Measurements from ENCODE around the gene ZNF239. TPM values are rescaled to one million over a fixed set of nuclear protein-coding genes. Genes with fewer than 3 reads are reported as not detected.

Gene ZNF239
- total and polyA plus RNA-seq, 2 donors from 2014 or later, result 4.5 to 4.7 TPM

DNA sequence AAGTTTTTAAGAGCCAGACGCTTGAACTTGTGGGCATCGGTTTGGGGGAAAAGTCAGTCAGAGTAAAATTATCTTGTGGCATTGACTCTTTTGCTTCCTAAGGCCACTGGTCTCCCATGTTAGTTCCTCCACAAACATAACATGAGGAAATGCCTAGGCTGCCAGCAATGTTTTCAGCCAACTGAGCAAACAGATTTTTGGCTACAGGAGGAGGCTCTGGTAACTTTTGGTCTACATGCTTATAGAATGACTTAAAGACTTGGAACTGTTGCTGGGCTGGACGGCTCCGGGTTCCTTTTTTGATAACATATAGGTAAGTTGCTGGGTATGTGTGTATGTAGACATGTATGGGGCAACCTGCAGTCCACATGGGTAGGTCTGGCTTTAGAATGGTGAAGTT, 9.6 kb upstream of the ZNF239 start:
- intact Hi-C loops (cut with DNase I), result no loop called here
- no peaks in the 10 kb centered on the region for H3K4me1 ChIP-seq (ENCODE audit: control insufficient read depth in 2 of 3, insufficient read depth in 2 of 3, low read depth in 1 of 3, low read length in 3 of 3)
- FAIRE-seq (no peak), DNase-seq (no peak)
- H3K9me3 ChIP-seq (ENCODE audit: control insufficient read depth in 2 of 3, insufficient read depth in 1 of 3, low read length in 3 of 3), result no peaks in the 10 kb centered on the region
- H3K27me3 ChIP-seq (ENCODE audit: control insufficient read depth, insufficient read depth, low read length), result no peaks in the 10 kb centered on the region
- H3K27ac ChIP-seq (ENCODE audit: low read depth in 2 of 2, low read length in 2 of 2), result no peak overlapping the region
- H3K9ac ChIP-seq (ENCODE audit: low read length in 3 of 3), result no peak overlapping the region
- TF ChIP-seq, protein P1, sequence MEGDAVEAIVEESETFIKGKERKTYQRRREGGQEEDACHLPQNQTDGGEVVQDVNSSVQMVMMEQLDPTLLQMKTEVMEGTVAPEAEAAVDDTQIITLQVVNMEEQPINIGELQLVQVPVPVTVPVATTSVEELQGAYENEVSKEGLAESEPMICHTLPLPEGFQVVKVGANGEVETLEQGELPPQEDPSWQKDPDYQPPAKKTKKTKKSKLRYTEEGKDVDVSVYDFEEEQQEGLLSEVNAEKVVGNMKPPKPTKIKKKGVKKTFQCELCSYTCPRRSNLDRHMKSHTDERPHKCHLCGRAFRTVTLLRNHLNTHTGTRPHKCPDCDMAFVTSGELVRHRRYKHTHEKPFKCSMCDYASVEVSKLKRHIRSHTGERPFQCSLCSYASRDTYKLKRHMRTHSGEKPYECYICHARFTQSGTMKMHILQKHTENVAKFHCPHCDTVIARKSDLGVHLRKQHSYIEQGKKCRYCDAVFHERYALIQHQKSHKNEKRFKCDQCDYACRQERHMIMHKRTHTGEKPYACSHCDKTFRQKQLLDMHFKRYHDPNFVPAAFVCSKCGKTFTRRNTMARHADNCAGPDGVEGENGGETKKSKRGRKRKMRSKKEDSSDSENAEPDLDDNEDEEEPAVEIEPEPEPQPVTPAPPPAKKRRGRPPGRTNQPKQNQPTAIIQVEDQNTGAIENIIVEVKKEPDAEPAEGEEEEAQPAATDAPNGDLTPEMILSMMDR (IDR thresholded peaks at IDR 0.05; ENCODE audit: borderline replicate concordance, extremely low read depth, insufficient read depth), result no peak
- H3K36me3 ChIP-seq (ENCODE audit: control insufficient read depth in 2 of 3, insufficient read depth in 3 of 3, low read length in 3 of 3), result no peaks in the 10 kb centered on the region
- no peak overlapping the region for H3K4me3 ChIP-seq (ENCODE audit: low read length in 3 of 3)

DNA sequence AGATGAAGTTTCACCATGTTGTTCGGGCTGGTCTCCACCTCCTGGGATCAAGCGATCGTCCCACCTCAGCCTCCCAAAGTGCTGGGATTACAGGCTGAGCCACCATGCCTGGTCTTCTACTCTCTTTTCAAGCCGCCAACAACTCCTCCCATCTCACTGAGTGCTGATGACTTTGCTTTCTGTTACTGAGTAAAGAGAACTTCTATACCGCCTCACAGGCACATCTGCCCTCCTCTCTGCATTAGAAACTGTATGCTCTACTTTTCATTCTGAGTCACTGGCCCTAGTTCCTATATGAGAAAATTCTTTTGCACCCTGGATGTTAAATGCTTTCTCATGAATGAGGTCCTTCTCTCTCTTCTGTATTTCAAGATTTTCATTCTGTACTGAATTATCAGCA, 2.2 kb upstream of the ZNF239 start:
- H3K36me3 ChIP-seq (ENCODE audit: control insufficient read depth in 2 of 3, insufficient read depth in 3 of 3, low read length in 3 of 3), result no peaks in the 10 kb centered on the region
- H3K4me1 ChIP-seq (ENCODE audit: control insufficient read depth in 2 of 3, insufficient read depth in 2 of 3, low read depth in 1 of 3, low read length in 3 of 3), result no peaks in the 10 kb centered on the region
- H3K9me3 ChIP-seq (ENCODE audit: control insufficient read depth in 2 of 3, insufficient read depth in 1 of 3, low read length in 3 of 3), result no peaks in the 10 kb centered on the region
- H3K4me3 ChIP-seq (ENCODE audit: low read length in 3 of 3), result no peak overlapping the region
- intact Hi-C loops (cut with DNase I), result no loop called here
- TF ChIP-seq, protein P1 (IDR thresholded peaks at IDR 0.05; ENCODE audit: borderline replicate concordance, extremely low read depth, insufficient read depth), result no peak
- DNase-seq, result no peak
- no peaks in the 10 kb centered on the region for H3K27me3 ChIP-seq (ENCODE audit: control insufficient read depth, insufficient read depth, low read length)
- H3K27ac ChIP-seq (ENCODE audit: low read depth in 2 of 2, low read length in 2 of 2), result no peak overlapping the region
- H3K9ac ChIP-seq (ENCODE audit: low read length in 3 of 3), result no peak overlapping the region
- FAIRE-seq, result no peak

DNA sequence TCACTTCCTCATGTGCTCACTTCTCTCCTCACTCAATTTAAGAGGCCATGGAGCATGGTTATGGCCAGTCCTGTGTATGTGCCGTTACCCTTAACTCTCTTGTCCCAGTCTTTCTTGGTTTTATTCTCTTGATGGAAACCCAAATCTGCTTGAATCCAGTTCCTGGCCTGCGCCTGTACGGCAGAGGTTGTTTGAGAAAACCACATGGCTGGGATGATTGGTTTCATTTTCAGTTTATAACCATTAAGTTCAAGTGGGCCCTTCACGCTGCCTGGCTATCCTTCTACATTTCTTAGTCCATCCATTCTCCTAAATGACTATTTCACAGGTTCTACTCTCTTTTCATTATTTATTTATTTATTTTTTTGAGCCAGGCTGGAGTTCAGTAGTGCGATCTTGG, 1.6 kb upstream of the ZNF239 start:
- no peaks in the 10 kb centered on the region for H3K27me3 ChIP-seq (ENCODE audit: control insufficient read depth, insufficient read depth, low read length)
- no peaks in the 10 kb centered on the region for H3K36me3 ChIP-seq (ENCODE audit: control insufficient read depth in 2 of 3, insufficient read depth in 3 of 3, low read length in 3 of 3)
- H3K4me3 ChIP-seq (ENCODE audit: low read length in 3 of 3), result no peak overlapping the region
- H3K9me3 ChIP-seq (ENCODE audit: control insufficient read depth in 2 of 3, insufficient read depth in 1 of 3, low read length in 3 of 3), result no peaks in the 10 kb centered on the region
- FAIRE-seq (no peak), DNase-seq (no peak)
- H3K4me1 ChIP-seq (ENCODE audit: control insufficient read depth in 2 of 3, insufficient read depth in 2 of 3, low read depth in 1 of 3, low read length in 3 of 3), result no peaks in the 10 kb centered on the region
- no peak overlapping the region for H3K27ac ChIP-seq (ENCODE audit: low read depth in 2 of 2, low read length in 2 of 2)
- TF ChIP-seq, protein P1 (IDR thresholded peaks at IDR 0.05; ENCODE audit: borderline replicate concordance, extremely low read depth, insufficient read depth), result no peak
- no peak overlapping the region for H3K9ac ChIP-seq (ENCODE audit: low read length in 3 of 3)
- intact Hi-C loops (cut with DNase I), result no loop called here

DNA sequence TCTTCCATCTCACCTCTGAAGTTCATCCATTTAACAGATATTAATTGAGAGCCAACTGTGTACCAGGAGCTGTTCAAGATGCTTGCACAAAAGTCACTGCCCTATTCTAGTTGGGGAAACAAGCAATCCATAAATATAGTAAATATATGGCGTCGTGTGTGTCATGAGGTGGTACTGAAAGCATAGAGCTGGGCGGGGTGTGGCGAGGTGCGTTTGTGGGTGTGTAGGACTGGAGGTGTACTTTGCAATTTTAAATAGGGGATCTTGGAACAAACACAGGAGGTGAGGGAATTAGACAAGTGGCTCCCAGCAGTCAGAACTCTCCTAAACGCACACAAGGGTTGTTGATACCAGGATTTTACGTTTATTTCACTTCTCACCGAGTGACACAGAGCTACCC, 490 bp upstream of the ZNF239 start:
- no peaks in the 10 kb centered on the region for H3K36me3 ChIP-seq (ENCODE audit: control insufficient read depth in 2 of 3, insufficient read depth in 3 of 3, low read length in 3 of 3)
- no peak overlapping the region for H3K9ac ChIP-seq (ENCODE audit: low read length in 3 of 3)
- DNase-seq (no peak), FAIRE-seq (no peak)
- TF ChIP-seq, protein P1 (IDR thresholded peaks at IDR 0.05; ENCODE audit: borderline replicate concordance, extremely low read depth, insufficient read depth), result no peak
- no peaks in the 10 kb centered on the region for H3K27me3 ChIP-seq (ENCODE audit: control insufficient read depth, insufficient read depth, low read length)
- intact Hi-C loops (cut with DNase I), result no loop called here
- H3K9me3 ChIP-seq (ENCODE audit: control insufficient read depth in 2 of 3, insufficient read depth in 1 of 3, low read length in 3 of 3), result no peaks in the 10 kb centered on the region
- H3K4me3 ChIP-seq (ENCODE audit: low read length in 3 of 3), result peak overlapping the region; percentile 59 to 72 (median 60)
- H3K27ac ChIP-seq (ENCODE audit: low read depth in 2 of 2, low read length in 2 of 2), result no peak overlapping the region
- no peaks in the 10 kb centered on the region for H3K4me1 ChIP-seq (ENCODE audit: control insufficient read depth in 2 of 3, insufficient read depth in 2 of 3, low read depth in 1 of 3, low read length in 3 of 3)

Data from kidney (tissue), 14 donors.